Neural progenitor cell (in vitro differentiated cells): Measurements from ENCODE around the gene SEZ6L.

Experiments
- EZH2 ChIP-seq: fragments of 200-600 bp; sonication (generic); IDR thresholded peaks from 2 replicates; pipeline ENCODE4 v1.6.1; 2017; ENCODE audit warnings: antibody characterized with exemption, mild to moderate bottlenecking, moderate library complexity
- EZH2phosphoT487 ChIP-seq: fragments of 200-600 bp; sonication (generic); IDR thresholded peaks from 2 replicates; pipeline ENCODE4 v1.6.1; 2017; ENCODE audit warnings: antibody characterized with exemption
- TF ChIP-seq, protein P1 (sequence below): fragments of 200-600 bp; sonication (generic); IDR thresholded peaks from 2 replicates; pipeline ENCODE4 v1.5.1; 2017; ENCODE audit warnings: antibody characterized with exemption, mild to moderate bottlenecking

DNA sequence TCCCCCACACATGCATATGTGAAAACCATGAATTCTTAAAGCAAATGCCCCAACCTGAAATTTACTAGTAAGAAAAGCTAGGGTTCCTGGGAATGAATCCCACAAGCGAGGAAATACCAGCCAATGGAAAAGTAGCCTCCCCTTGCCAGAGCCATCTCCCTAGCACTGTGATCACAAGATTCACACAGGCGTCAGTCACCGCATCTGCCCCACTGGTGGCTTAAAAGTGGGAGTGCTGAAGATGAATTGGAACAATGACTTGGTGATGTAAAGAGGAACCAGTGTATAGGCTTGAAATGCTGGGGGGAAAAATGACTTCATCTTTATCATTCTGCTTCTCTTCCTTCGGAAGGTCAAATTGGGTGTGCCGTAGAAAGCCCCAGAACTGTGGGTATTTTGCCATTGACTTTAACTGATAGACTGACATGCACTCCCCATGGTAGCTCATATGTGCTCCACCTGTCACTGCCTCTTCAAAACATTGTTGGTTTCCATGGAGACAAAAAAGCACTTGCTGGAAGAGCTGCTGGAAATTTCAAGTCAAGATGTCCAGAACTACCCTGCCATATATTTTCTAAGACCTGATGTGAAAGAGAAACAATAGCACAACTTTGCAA, 240.6 kb downstream of the SEZ6L start:
- TF ChIP-seq EZH2 (no peak), EZH2phosphoT487 (no peak)
- TF ChIP-seq, protein P1, sequence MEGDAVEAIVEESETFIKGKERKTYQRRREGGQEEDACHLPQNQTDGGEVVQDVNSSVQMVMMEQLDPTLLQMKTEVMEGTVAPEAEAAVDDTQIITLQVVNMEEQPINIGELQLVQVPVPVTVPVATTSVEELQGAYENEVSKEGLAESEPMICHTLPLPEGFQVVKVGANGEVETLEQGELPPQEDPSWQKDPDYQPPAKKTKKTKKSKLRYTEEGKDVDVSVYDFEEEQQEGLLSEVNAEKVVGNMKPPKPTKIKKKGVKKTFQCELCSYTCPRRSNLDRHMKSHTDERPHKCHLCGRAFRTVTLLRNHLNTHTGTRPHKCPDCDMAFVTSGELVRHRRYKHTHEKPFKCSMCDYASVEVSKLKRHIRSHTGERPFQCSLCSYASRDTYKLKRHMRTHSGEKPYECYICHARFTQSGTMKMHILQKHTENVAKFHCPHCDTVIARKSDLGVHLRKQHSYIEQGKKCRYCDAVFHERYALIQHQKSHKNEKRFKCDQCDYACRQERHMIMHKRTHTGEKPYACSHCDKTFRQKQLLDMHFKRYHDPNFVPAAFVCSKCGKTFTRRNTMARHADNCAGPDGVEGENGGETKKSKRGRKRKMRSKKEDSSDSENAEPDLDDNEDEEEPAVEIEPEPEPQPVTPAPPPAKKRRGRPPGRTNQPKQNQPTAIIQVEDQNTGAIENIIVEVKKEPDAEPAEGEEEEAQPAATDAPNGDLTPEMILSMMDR: no peak
